ENCODE measurements around the gene ANK3. TPM values are rescaled to one million over a fixed set of nuclear protein-coding genes. Genes with fewer than 3 reads are reported as not detected.

Gene ANK3
- total RNA-seq, 1 experiment from 2014 or later: 32.0 TPM

DNA sequence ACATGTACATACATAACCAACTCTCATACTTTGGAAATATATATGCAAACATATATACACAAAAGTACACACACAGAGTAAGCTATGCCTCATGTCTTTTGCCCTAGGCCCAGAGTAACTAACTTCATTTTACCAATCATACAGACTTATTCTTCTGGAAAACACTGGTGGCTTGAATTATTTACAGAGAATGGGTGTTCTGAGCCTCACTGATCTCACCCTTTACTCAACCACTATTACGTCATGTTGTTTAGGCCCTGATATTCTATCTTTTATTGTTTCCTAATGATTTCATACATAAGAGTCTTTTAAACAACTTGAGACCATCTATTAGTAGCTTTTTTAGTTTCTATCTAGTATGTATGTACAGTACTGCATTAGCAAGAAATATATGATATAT, 43.0 kb downstream of the ANK3 start:
- intact Hi-C loops (cut with micrococcal nuclease; ENCODE audit: unreplicated experiment): no loop called here
- DNase-seq: no peak
- ChIA-PET CTCF (no interaction called here), POLR2A (ENCODE audit: unreplicated experiment) (no interaction called here)
- Histone ChIP-seq H3K4me2 (no peak overlapping the region), H3K4me1 (replicated peaks; ENCODE audit: insufficient read depth) (no peaks in the 10 kb centered on the region), H3K27ac (no peak overlapping the region), H3K36me3 (ENCODE audit: low read depth) (no peaks in the 10 kb centered on the region), H4K20me1 (ENCODE audit: insufficient read depth) (no peaks in the 10 kb centered on the region), H3K4me3 (no peak overlapping the region), H3F3A (ENCODE audit: insufficient read depth, low read depth) (no peaks in the 10 kb centered on the region), H3K9me2 (ENCODE audit: insufficient read depth) (no peaks in the 10 kb centered on the region), H3K9me3 (ENCODE audit: insufficient read depth, low read depth) (no peaks in the 10 kb centered on the region), H3K79me2 (ENCODE audit: low read depth) (no peaks in the 10 kb centered on the region), H3K27me3 (ENCODE audit: insufficient read depth, low read depth) (no peaks in the 10 kb centered on the region), H2AFZ (no peak overlapping the region)
- TF ChIP-seq, protein P1, sequence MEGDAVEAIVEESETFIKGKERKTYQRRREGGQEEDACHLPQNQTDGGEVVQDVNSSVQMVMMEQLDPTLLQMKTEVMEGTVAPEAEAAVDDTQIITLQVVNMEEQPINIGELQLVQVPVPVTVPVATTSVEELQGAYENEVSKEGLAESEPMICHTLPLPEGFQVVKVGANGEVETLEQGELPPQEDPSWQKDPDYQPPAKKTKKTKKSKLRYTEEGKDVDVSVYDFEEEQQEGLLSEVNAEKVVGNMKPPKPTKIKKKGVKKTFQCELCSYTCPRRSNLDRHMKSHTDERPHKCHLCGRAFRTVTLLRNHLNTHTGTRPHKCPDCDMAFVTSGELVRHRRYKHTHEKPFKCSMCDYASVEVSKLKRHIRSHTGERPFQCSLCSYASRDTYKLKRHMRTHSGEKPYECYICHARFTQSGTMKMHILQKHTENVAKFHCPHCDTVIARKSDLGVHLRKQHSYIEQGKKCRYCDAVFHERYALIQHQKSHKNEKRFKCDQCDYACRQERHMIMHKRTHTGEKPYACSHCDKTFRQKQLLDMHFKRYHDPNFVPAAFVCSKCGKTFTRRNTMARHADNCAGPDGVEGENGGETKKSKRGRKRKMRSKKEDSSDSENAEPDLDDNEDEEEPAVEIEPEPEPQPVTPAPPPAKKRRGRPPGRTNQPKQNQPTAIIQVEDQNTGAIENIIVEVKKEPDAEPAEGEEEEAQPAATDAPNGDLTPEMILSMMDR (conservative IDR thresholded peaks at IDR 0.05): no peak
- no peak for TF ChIP-seq EZH2 (IDR thresholded peaks at IDR 0.05; ENCODE audit: low read depth)
- BruUV-seq (replicated peaks): no TSS peak

DNA sequence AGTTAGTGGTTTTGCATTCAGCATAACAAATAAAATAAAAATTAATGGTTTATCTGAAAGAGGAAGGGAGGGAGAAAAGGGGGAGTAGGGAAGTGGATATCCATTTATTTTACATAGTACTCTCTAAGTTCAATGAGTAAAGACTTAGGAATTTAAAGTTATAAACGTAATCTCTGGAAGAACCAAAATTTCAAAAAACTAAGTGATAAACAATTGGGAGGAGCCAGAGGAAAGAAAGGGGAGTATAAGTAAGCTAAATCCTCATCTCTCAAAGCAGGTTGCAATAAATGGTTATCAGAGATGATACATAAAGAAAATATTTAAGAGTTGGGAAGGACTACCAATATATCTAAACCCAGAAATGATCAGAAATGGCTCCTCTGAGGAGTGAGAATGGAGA, 46.4 kb downstream of the ANK3 start:
- Histone ChIP-seq H3K9me2 (ENCODE audit: insufficient read depth) (no peaks in the 10 kb centered on the region), H3K4me2 (no peak overlapping the region), H3K9me3 (ENCODE audit: insufficient read depth, low read depth) (no peaks in the 10 kb centered on the region), H3K36me3 (ENCODE audit: low read depth) (no peaks in the 10 kb centered on the region), H3K79me2 (ENCODE audit: low read depth) (no peaks in the 10 kb centered on the region), H3K4me3 (no peak overlapping the region), H2AFZ (no peak overlapping the region), H3K27me3 (ENCODE audit: insufficient read depth, low read depth) (no peaks in the 10 kb centered on the region), H3K27ac (no peak overlapping the region), H3K4me1 (replicated peaks; ENCODE audit: insufficient read depth) (no peaks in the 10 kb centered on the region), H4K20me1 (ENCODE audit: insufficient read depth) (no peaks in the 10 kb centered on the region), H3F3A (ENCODE audit: insufficient read depth, low read depth) (no peaks in the 10 kb centered on the region)
- TF ChIP-seq EZH2 (IDR thresholded peaks at IDR 0.05; ENCODE audit: low read depth): no peak
- TF ChIP-seq, protein P1 (conservative IDR thresholded peaks at IDR 0.05): no peak
- no peak for DNase-seq
- BruUV-seq (replicated peaks): no TSS peak
- CTCF ChIA-PET: no interaction called here
- POLR2A ChIA-PET (ENCODE audit: unreplicated experiment): no interaction called here
- intact Hi-C loops (cut with micrococcal nuclease; ENCODE audit: unreplicated experiment): no loop called here

DNA sequence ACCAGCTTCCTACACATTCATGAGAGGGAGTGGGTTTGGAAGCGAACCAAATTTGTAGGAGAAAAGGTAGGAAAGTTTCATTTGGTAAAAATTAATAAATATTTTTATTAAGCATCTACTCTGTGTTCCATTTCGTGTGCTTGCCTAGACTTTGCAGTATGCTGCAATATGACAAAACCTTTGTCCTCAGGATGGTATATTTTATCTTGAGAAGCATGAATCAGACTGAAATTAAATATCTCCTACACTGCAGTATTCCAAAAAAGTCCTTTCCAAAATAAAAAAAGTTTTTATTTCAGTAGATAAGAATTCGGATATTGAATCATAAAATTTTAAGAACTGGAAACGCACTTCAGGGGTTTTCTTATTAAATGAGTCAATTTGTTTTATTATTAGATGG, 47.7 kb downstream of the ANK3 start:
- TF ChIP-seq EZH2 (IDR thresholded peaks at IDR 0.05; ENCODE audit: low read depth): no peak
- TF ChIP-seq, protein P1 (conservative IDR thresholded peaks at IDR 0.05): no peak
- no peaks in the 10 kb centered on the region for H3K79me2 ChIP-seq (ENCODE audit: low read depth)
- H3F3A ChIP-seq (ENCODE audit: insufficient read depth, low read depth): no peaks in the 10 kb centered on the region
- DNase-seq: no peak
- H3K36me3 ChIP-seq (ENCODE audit: low read depth): no peaks in the 10 kb centered on the region
- intact Hi-C loops (cut with micrococcal nuclease; ENCODE audit: unreplicated experiment): no loop called here
- no peak overlapping the region for H3K27ac ChIP-seq
- POLR2A ChIA-PET (ENCODE audit: unreplicated experiment): no interaction called here
- H3K27me3 ChIP-seq (ENCODE audit: insufficient read depth, low read depth): no peaks in the 10 kb centered on the region
- no peak overlapping the region for H3K4me2 ChIP-seq
- no peak overlapping the region for H2AFZ ChIP-seq
- no TSS peak for BruUV-seq (replicated peaks)
- CTCF ChIA-PET: no interaction called here
- H4K20me1 ChIP-seq (ENCODE audit: insufficient read depth): no peaks in the 10 kb centered on the region
- no peaks in the 10 kb centered on the region for H3K4me1 ChIP-seq (replicated peaks; ENCODE audit: insufficient read depth)
- H3K4me3 ChIP-seq: no peak overlapping the region
- no peaks in the 10 kb centered on the region for H3K9me3 ChIP-seq (ENCODE audit: insufficient read depth, low read depth)
- no peaks in the 10 kb centered on the region for H3K9me2 ChIP-seq (ENCODE audit: insufficient read depth)
